Mammary epithelial cell (primary cell): ENCODE measurements around the gene EID3.

Experiments used
- EZH2 ChIP-seq: IDR thresholded peaks from 2 replicates; pipeline ENCODE4 v1.6.1; 2012; ENCODE audit warnings: low read length, inconsistent platforms, borderline replicate concordance
- TF ChIP-seq, protein P1 (sequence below), 2 donors: IDR thresholded peaks in 1 of 2; conservative IDR thresholded peaks in 1 of 2; 2 replicates each; pipeline ENCODE4 v1.5.1; 2011 to 2012; ENCODE audit warnings: inconsistent platforms in 2 of 2, low read length in 2 of 2, mild to moderate bottlenecking in 2 of 2, control low read depth in 1 of 2, low read depth in 1 of 2; ENCODE audit not compliant: insufficient read depth in 1 of 2; ENCODE audit errors: extremely low read depth in 1 of 2

DNA sequence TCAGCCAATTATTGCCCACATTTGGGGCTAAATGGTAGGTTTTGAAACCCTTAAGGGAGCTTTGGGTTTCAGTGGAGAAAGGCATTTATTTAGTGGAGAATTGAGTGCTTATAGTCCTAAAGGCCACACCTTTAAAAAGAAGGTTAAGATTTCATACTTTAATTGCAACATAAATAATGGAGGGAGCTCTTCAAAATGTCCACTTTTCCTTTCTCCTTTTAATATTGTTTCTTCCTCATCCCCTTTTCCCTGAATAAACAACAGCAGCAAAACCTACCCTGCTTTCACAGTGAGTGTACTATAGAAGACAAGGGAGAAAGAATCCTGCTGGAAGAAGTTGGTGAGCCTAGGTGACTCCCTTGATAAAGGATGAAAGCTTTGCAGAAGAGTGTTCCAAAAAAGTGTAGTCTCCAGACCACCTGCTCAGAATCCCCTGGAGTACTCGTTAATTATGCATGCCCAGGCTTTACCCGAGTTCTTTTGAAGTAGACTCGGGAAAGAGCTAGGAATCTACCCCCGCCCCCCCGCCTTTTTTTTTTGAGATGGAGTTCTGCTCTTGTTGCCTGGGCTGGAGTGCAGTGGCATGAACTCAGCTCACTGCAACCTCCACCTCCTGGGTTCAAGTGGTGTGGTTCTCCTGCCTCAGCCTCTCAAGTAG lies 11.5 kb upstream of the EID3 start:
- no peak for TF ChIP-seq EZH2
- TF ChIP-seq, protein P1, sequence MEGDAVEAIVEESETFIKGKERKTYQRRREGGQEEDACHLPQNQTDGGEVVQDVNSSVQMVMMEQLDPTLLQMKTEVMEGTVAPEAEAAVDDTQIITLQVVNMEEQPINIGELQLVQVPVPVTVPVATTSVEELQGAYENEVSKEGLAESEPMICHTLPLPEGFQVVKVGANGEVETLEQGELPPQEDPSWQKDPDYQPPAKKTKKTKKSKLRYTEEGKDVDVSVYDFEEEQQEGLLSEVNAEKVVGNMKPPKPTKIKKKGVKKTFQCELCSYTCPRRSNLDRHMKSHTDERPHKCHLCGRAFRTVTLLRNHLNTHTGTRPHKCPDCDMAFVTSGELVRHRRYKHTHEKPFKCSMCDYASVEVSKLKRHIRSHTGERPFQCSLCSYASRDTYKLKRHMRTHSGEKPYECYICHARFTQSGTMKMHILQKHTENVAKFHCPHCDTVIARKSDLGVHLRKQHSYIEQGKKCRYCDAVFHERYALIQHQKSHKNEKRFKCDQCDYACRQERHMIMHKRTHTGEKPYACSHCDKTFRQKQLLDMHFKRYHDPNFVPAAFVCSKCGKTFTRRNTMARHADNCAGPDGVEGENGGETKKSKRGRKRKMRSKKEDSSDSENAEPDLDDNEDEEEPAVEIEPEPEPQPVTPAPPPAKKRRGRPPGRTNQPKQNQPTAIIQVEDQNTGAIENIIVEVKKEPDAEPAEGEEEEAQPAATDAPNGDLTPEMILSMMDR (conservative IDR thresholded peaks at IDR 0.05 in 1 of 2, IDR thresholded peaks at IDR 0.05 in 1 of 2; ENCODE audit: extremely low read depth in 1 of 2, insufficient read depth in 1 of 2, low read depth in 1 of 2, low read length in 2 of 2) = no peak
